Measurements from ENCODE around the gene SCGB2B2.

GRCh38 chr19:34677386-34678084, 576 bp upstream of the SCGB2B2 start, which contains the start of gene ZNF302:
- TF ChIP-seq EMX1 (CRISPR knock-in tag; IDR thresholded peaks at IDR 0.05) (no peak), CTCF (IDR thresholded peaks at IDR 0.05) (no peak), CBFB (CRISPR knock-in tag; IDR thresholded peaks at IDR 0.05; ENCODE audit: low read depth) (peak; percentile 55; the same call in 1 of the 2 replicates), JUN (CRISPR knock-in tag; IDR thresholded peaks at IDR 0.05) (no peak; the same call in 1 of the 2 replicates), ATF3 (CRISPR knock-in tag; conservative IDR thresholded peaks at IDR 0.05) (no peak), FOXP1 (CRISPR knock-in tag; IDR thresholded peaks at IDR 0.05; ENCODE audit: borderline replicate concordance) (peak; percentile 90), FOXK1 (CRISPR knock-in tag; IDR thresholded peaks at IDR 0.05) (no peak; the same call in 1 of the 2 replicates), MYBL2 (CRISPR knock-in tag; IDR thresholded peaks at IDR 0.05) (0 out of 2 replicates have a peak, but pooled peaks have one; percentile 48), TP53 (CRISPR knock-in tag; IDR thresholded peaks at IDR 0.05) (no peak)
- TF ChIP-seq, protein P1, sequence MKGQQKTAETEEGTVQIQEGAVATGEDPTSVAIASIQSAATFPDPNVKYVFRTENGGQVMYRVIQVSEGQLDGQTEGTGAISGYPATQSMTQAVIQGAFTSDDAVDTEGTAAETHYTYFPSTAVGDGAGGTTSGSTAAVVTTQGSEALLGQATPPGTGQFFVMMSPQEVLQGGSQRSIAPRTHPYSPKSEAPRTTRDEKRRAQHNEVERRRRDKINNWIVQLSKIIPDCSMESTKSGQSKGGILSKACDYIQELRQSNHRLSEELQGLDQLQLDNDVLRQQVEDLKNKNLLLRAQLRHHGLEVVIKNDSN (CRISPR knock-in tag; IDR thresholded peaks at IDR 0.05) = no peak
